Tibial nerve (tissue), 4 donors: ENCODE data around the gene APLN.

Experiments used
- CTCF ChIP-seq, 5 experiments: fragments of 200-600 bp in 3 of 5; fragments of 450-650 bp in 2 of 5; sonication (generic) in 3 of 5; IDR thresholded peaks; one replicate each; pipeline ENCODE4 v1.5.1; 2016 to 2019; ENCODE audit warnings: antibody characterized with exemption in 5 of 5, mild to moderate bottlenecking in 3 of 5, moderate library complexity in 2 of 5
- EP300 ChIP-seq, 2 donors: sonication (generic); formaldehyde crosslinking; IDR thresholded peaks; one replicate each; pipeline ENCODE4 v1.6.1; 2017; ENCODE audit warnings: antibody characterized with exemption in 2 of 2, mild to moderate bottlenecking in 1 of 2

DNA sequence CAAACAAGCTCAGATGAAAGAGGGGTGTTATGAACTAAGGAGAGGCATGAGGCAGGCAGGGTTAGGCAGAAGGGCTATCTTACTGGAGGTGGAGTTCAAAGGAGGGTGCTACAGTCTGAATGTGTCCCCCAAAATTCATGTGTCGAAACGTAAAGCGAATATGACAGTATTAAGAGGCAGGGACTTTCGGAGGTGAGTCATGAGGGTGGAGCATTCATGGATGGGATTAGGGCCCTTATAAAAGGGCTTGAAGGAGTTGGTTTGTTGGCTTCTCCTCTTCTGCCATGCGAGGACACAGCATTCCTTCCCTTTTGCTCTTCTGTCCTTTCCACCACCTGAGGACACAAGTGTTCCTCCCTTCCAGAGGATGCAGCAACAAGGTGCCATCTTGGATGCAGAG, 22.9 kb downstream of the APLN start:
- TF ChIP-seq CTCF (IDR thresholded peaks at IDR 0.05) (no peak), EP300 (IDR thresholded peaks at IDR 0.05) (no peak)
